Measurements from ENCODE around the gene TMEM14B.
"Not testable (repeated sequence)": the region's sequence is repeated elsewhere in the genome, so short reads cannot be mapped to it uniquely, and the experiment has no call there.

TMEM14B gene

DNA sequence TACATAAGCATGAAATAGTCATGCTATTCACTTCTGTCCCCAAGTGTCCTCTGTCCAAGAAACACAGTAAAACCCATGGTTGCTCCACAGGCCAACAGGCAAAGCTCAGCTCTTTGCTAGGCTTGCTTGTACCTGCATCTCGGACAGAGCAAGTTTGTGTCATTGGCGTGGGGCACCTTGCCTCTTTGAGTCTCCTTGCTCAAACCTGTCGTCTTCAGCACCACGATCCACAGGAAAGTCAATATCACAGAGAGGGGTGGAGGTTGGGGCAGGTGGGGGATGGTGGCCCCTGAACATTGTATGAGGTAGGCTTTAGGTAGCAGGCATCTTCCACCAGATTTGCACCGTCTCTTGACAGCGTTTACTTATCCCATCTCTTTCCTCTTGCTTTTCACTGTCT lies 4.1 kb upstream of the TMEM14B start:
- in situ Hi-C loops (cut with MboI; ENCODE audit: low sequenced_read_pairs) = no loop called here

DNA sequence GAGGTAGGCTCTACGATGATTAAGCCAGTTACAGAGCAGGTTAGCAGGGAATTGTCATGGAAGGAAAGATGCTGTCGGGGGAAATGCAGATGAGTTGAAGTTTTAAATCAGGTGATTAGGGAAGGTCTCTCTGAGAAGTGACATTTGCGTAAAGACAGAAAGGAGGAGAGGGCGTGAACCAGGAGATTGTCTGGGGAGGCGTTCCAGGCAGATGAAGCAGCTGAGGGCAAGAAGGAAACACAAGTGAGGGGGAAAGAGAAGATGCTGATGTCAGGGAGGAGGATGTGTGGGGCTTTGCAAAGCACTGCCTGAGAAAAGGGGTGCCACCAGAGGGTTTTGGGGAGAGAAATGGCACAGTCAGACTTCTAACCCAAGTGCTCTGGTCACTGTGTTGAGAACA lies 2.5 kb upstream of the TMEM14B start:
- in situ Hi-C loops (cut with MboI; ENCODE audit: low sequenced_read_pairs) = no loop called here

DNA sequence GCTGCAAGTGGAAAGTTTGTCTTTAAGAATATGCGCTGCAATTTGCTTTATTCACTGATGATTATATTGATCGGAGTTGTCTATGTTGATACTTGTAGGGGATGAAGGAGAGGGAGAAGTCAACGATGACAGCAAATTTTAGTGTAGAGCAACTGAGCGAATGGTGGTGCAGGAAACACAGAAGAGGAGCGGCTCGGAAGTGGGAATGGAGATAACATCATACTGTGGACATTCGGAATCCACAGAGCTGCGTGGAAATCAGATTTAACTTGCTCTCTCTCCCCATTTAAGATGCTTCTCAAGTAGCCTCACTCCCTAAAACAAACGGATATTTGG lies 722 bp upstream of the TMEM14B start:
- in situ Hi-C loops (cut with MboI; ENCODE audit: low sequenced_read_pairs) = no loop called here

DNA sequence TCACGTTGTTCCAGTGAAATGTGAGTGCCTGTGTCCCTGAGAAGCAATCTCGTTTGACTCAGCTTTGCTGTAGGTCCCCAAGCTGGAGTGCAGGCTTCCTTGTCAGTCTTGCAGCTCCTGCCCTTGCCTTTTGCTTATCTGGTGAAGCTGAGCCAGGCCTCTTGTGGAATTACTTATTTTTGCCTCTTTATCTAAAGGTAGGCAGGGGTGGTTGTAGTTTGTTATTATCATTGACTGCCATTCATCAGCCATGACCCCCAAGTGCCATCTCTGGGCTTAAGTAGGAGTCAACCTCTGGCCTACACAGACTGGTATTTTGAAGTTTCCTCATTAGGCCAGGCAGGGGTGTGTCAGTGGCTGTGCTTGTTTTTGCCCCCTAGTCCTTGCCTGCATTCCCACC lies 2.1 kb downstream of the TMEM14B start:
- in situ Hi-C loops (cut with MboI; ENCODE audit: low sequenced_read_pairs) = no loop called here

DNA sequence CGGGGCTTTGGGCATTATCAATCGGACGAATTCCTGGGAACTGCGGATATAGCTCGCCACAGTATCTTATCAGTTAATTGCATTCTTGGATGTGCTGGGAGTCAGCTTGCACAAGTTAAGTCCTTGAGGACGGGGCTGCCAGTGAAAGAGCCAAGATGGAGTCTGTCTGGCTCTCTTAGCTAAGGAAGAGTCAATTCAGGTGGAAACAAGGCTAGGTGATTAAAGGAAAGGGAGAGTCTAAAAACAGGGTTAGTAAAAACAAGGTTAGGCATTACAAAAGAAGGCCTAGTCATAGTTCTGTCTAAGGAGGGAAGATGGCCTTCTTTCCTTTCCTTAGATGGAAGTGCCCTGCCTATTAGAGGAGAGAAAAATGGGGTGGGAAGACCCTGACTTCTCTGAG lies 3.0 kb downstream of the TMEM14B start:
- in situ Hi-C loops (cut with MboI; ENCODE audit: low sequenced_read_pairs) = not testable (repeated sequence)

DNA sequence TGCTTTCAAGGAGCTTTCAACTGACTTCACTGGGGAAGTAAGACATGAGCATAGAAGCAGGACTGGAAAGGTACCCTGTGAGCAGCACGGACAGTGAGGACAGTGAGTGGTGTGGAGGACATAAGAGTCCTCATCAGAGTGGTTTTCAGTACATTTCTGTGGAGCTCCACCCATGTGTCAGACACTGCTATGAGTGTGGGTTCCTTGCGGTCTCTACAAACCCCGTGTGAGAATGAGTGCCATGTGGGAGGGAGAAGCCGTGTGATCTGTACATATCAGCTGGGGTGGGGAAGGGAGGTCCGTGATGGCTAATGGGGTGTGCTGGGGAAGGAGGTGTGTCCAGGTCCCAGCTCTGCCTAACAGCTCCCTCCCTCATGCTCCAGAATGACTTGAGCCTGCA lies 4.2 kb downstream of the TMEM14B start:
- in situ Hi-C loops (cut with MboI; ENCODE audit: low sequenced_read_pairs) = not testable (repeated sequence)

DNA sequence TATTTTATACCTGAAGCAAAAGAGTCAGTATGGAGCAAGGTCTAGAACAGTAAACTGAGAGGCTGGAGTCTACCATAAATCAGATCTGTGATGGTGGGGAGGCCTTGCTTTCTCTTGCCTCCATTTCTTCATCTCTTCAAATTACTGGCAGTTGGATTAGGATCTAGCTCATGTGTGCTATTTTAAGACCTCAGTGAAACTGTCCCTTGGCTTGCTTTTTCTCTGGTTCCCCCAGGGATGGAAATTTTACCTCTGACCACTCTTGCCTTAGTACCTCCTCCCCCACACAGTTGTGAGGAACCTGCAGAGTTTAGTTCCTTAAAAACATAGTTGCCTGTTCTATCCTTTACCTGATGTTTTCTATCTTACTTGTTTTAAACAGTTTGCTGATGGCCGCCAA lies 8.5 kb downstream of the TMEM14B start:
- in situ Hi-C loops (cut with MboI; ENCODE audit: low sequenced_read_pairs) = no loop called here

DNA sequence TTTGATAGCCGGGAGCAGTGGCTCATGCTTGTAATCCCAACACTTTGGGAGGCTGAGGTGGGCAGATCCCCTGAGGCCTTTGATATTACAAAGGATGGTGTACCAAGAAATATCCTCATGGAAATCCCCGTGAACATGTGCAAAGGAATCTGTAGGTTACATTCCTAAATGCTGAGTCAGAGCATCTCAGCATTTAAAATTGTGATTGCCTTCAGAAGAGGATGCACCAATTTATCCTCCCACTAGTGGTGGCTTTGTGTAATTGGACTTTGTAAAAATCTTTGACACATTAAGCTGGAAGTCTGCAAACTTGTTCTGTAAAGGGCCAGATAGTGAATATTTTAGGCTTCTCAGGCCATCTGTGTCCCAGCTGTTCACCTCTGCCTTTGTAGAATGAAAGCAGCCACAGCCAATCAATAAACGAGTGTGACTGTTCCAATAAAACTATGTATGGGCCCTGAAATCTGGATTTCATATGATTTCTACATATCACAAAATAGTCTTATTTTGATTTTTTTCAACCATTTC lies 11.8 kb downstream of the TMEM14B start:
- in situ Hi-C loops (cut with MboI; ENCODE audit: low sequenced_read_pairs) = no loop called here

DNA sequence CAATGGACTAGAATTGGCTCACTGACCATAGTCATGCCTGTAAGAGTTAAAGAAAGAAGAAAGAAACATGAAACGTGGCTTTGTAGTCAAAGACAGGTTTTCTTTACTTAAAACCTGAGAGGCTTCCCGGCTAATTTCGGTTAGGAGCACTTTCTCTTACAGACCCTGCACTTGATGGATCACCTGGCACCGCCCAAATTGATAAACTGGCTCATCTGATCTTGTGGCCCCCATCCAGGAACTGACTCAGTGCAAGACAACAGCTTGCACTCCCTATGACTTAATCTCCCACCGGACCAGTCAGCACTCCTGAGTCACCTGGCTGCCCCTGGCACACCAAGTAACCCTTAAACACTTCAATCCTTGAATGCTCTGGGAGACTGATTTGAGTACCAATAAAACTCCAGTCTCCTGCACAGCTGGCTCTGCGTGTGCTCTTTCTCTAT lies 12.3 kb downstream of the TMEM14B start:
- in situ Hi-C loops (cut with MboI; ENCODE audit: low sequenced_read_pairs) = loop anchor here (5.0 kb wide), 1 partner anchor 38 kb away; the partner anchor contains the start of gene TMEM14C

DNA sequence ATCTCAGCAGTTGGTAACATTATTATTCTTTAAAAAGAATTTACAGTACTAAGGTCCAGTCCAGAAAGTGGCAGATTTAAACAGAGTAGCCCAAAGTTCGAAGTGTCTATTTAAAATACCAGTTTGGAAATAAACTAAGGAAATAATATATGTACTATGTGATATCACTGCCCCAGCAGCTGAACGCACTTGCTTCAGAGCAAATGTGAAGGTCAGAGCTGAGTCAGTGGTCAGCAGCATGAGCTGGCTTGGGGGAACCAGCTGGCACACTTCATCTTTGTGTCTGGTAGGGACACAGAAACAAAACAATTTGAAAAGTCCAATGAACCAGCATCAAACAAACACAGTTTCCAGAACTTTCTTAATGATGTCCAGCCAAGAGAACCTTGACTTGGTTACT lies 15.4 kb downstream of the TMEM14B start:
- in situ Hi-C loops (cut with MboI; ENCODE audit: low sequenced_read_pairs) = loop anchor here (5.0 kb wide), 1 partner anchor 41 kb away; the partner anchor contains the start of gene TMEM14C

DNA sequence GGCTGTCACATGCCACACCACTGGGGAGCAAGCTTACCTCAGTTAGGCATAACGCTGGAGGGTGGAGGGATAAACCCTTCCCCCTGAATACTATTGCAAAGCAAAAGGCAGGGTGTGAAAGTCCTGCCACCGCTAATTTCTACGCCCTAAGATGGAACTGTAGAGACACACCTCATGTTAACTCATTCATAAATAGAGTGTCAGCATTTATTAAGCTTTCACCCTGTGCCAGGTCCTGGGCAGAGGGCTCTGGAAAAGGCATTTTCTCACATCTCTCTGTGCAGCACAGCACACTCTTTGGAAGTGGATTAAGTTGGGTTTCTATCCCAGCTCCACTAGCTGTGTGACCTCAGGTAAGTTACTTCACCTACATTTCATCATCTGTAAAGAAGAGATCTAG lies 21.8 kb downstream of the TMEM14B start:
- in situ Hi-C loops (cut with MboI; ENCODE audit: low sequenced_read_pairs) = no loop called here

DNA sequence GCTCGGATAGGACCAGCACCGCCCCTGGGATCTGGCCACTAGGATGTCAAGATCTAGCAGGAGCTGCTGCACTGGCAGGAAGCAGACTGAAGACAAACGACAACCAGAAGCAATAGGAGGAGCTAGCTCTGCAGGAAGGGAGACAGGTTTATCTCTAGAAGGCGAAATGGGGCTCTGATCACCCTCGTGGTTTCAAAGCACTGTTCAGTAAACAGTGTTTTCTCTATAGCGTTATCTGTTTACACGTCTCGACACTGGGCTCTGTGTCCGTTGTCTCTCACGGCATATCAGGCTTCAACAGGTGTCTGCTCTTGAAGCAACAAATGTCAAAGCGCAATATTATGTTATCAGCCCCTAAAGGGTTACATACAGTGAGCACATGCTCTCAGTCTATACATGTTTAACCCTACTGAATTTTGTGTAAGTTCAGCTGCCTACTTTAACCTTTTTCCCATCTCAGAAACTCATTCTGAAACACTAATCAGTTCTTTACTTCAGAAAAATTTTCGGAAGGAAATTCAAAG lies 23.8 kb downstream of the TMEM14B start:
- in situ Hi-C loops (cut with MboI; ENCODE audit: low sequenced_read_pairs) = no loop called here

DNA sequence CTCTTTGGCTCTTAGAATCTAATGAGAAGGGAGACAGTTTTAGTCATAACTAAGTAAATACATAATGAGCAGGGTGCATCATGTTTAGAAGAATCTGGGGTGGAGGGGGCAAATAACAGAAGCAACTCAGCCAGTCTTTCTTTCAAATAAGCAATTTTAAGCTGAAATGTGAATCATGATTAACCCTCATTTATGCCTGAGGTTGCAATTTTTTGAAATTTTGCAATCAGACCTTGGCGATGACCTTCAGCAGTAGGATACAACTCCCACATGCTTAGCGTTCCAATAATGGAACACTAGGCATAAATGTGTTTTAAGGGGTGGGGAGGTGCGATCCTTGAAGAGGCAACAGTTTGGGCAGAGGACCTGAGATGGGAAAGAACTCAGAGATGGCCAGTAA lies 30.6 kb downstream of the TMEM14B start:
- in situ Hi-C loops (cut with MboI; ENCODE audit: low sequenced_read_pairs) = no loop called here

DNA sequence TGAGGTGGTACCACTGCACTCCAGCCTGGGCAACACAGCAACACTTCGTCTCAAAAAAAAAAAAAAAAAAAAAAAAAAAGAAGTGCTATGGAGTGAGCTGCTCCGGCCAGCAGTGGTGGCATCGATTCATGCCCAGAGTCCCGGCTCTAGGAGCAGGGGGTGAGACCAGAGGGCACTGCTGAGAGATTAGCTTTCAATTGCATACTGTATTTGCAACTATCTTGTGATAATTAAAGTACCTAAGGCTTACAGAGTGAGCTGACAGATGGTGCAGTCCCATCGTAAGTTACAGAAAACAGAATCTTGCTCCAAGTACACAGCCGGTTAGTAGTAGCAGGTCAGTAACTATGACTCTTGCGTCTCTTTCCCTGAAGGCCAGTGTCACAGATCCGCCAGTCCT lies 31.5 kb downstream of the TMEM14B start:
- in situ Hi-C loops (cut with MboI; ENCODE audit: low sequenced_read_pairs) = no loop called here

DNA sequence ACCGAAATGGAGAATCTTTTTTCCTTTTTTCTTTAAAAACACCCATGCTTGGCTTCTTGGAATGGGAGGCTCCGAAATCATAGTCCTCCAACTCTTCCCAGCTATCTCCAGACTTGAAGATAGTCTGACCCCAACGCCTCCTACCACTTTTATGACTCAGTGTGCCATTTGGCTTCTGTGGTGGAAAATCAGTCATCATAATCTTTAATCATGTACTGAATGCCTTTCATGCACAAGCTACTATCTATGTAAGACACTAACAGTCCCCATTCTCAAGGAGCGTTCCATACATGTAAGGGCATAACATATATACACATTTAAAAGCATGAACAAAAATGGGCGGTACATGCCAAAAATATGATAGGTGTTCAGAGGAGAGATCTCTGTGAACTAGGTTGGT lies 44.1 kb downstream of the TMEM14B start:
- in situ Hi-C loops (cut with MboI; ENCODE audit: low sequenced_read_pairs) = no loop called here

DNA sequence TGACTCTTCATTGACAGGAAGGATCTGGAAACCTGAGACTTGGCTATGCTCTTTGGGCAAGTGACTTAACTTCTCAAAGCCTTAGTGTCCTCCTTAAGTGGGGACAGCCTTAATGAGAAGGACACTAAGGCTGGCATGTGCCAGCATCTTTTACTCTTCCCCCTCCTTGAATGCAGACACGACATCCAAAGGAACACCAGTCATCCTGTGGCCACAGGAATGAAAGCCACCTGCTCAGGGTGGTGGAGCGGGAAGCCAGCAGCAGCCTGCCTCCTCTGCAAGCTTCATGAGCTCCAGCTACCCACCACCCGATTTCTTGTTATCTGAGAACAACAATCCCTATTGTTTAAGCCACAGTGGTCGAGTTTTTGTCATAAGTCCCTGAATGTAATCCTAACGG lies 44.5 kb downstream of the TMEM14B start:
- in situ Hi-C loops (cut with MboI; ENCODE audit: low sequenced_read_pairs) = no loop called here

DNA sequence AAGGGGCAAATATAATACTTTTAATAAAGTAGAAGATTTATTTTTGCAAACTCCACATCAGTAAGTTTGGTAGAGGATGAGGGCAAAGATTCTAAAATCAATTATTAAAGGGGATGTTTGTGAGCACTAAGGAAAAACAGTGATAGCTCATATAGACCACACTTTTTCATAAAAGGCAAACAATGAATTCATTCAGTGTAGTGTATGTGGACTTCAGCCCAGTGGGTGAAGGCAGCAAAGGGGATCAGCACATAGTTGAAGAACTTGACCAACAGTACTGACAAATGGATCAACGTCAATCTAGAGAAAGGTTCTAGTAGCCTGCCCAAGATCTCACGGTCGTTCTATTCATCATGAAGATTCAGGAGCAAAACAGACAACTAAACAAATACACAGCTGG lies 45.4 kb downstream of the TMEM14B start:
- in situ Hi-C loops (cut with MboI; ENCODE audit: low sequenced_read_pairs) = no loop called here

DNA sequence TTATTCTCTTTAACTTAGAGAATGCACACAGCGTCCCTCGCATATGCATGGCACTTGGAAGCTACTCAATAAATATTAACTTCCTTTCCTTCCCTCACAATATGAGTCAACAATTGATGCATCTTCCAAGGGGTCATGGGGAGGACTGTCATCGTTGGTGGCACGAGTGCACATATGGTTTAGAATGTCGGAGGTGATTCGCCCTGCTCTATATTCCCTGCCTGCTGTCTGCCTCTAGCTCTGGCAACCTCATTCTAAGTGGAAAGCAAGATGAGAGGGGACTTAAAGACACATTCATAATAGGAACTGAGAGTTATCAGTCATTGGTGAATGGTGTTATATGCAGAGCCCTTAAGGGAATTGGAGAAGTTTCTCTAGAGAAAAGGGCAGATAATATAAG lies 46.1 kb downstream of the TMEM14B start:
- in situ Hi-C loops (cut with MboI; ENCODE audit: low sequenced_read_pairs) = no loop called here

DNA sequence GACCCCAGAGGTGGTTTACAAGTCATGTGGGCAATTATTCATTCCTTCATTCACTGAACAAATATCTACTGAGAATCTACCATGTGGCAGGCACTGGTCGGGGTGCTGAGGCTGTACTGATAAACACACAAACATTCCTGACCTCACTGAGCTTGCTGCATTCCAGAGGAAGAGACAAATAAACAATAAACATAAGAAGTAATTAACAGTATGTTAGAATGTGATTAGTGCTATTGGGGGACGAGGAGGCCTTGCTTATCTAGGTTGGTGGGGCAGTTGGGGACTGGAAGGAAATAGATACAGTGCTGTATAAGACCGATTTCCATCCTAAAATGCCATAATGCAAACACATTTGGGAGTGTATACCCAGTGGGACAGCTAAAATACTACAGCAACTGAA lies 46.6 kb downstream of the TMEM14B start:
- in situ Hi-C loops (cut with MboI; ENCODE audit: low sequenced_read_pairs) = no loop called here

DNA sequence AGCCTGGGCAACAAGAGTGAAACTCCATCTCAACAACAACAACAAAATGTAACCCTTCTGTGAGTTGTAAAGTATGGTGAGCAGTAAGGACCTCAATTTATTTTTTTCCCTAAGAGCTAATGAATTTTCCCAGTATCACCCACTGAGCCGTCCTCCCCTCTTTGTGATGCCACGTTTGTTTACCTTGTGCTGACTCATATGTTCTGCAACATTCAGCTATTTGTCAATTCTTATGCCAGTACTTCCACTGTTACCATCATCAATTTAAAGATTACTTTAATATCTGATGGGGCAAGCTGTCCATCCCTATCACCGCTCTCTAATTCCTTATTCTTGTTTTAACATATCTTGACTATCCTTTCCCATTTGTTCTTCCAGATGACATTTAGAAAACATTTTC lies 53.2 kb downstream of the TMEM14B start:
- in situ Hi-C loops (cut with MboI; ENCODE audit: low sequenced_read_pairs) = loop anchor here (10.0 kb wide), 1 partner anchor 286 kb away; no protein-coding TSS in a partner anchor

DNA sequence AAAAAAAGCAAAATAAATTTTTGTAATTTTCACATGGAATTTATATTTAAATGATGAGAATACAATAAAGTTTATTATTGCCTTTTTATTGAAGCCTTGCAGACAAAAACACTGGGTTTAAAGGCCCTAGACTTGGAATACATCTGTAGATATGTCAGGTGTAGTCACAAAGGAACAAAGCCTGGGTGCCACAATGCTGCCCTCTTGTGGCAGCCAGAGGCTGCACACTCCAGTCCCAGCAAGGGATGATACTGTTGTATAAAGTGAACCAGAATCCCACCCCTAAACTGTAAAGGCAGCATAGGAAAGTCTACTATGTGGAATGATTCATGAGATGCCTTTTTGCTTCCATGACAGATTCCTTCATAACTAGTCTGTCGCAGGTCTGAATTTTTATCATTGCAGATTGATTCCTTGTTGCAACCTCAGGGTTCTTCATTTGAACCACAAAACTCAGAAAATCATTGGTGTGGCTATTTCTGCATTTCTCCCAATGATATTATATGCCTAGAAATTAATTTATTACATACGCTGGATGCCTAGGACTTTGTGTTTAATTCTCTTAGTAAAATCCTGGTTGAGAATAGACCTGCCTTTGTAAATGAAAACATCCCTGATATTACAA lies 53.7 kb downstream of the TMEM14B start:
- in situ Hi-C loops (cut with MboI; ENCODE audit: low sequenced_read_pairs) = loop anchor here (10.0 kb wide), 1 partner anchor 287 kb away; no protein-coding TSS in a partner anchor
